WTC11 (cell line): Measurements from ENCODE around the gene MUC4.
"Not testable (repeated sequence)": the region's sequence is repeated elsewhere in the genome, so short reads cannot be mapped to it uniquely, and the experiment has no call there.

Source experiments
- E2F5 ChIP-seq: sonication (generic); formaldehyde crosslinking; IDR thresholded peaks from 2 replicates; pipeline ENCODE4 v1.8.1; 2022; ENCODE audit warnings: mild to moderate bottlenecking, moderate library complexity, missing genetic modification reagents
- HMGXB4 ChIP-seq: sonication (generic); formaldehyde crosslinking; IDR thresholded peaks from 2 replicates; pipeline ENCODE4 v1.8.1; 2023; ENCODE audit warnings: mild to moderate bottlenecking, moderate library complexity, missing genetic modification reagents
- JUN ChIP-seq: sonication (generic); formaldehyde crosslinking; IDR thresholded peaks from 2 replicates; pipeline ENCODE4 v1.8.0; 2023; ENCODE audit warnings: mild to moderate bottlenecking, missing genetic modification reagents
- NR3C1 ChIP-seq: sonication (generic); formaldehyde crosslinking; conservative IDR thresholded peaks from 2 replicates; pipeline ENCODE4 v1.8.1; 2023; ENCODE audit warnings: low read depth, mild to moderate bottlenecking, missing genetic modification reagents
- TCF7 ChIP-seq: sonication (generic); formaldehyde crosslinking; IDR thresholded peaks from 2 replicates; pipeline ENCODE4 v1.8.0; 2022; ENCODE audit warnings: mild to moderate bottlenecking, low read depth, missing genetic modification reagents, moderate library complexity
- USF2 ChIP-seq: sonication (generic); formaldehyde crosslinking; IDR thresholded peaks from 2 replicates; pipeline ENCODE4 v1.8.1; 2023; ENCODE audit warnings: mild to moderate bottlenecking, missing genetic modification reagents, moderate library complexity
- ZNF423 ChIP-seq: fragments of 250-450 bp; sonication (Bioruptor Pico); IDR thresholded peaks from 2 replicates; pipeline ENCODE4 v2.1.2; 2022; ENCODE audit warnings: mild to moderate bottlenecking, moderate library complexity
- ZSCAN18 ChIP-seq: fragments of 250-450 bp; sonication (Bioruptor Pico); IDR thresholded peaks from 2 replicates; pipeline ENCODE4 v2.1.2; 2022; ENCODE audit warnings: mild to moderate bottlenecking, moderate library complexity
- TF ChIP-seq, protein P1 (sequence below): fragments of 200-600 bp; IDR thresholded peaks from 2 replicates; pipeline ENCODE4 v1.8.0; 2022; ENCODE audit warnings: antibody characterized with exemption
- TF ChIP-seq, protein P2 (sequence below): sonication (generic); formaldehyde crosslinking; IDR thresholded peaks from 2 replicates; pipeline ENCODE4 v1.8.0; 2022; ENCODE audit warnings: mild to moderate bottlenecking, missing genetic modification reagents

- not testable (repeated sequence) for TF ChIP-seq E2F5 (CRISPR knock-in tag); HMGXB4 (CRISPR knock-in tag); ZSCAN18 (CRISPR knock-in tag); TCF7 (CRISPR knock-in tag); ZNF423 (CRISPR knock-in tag); NR3C1; USF2 (CRISPR knock-in tag); JUN (CRISPR knock-in tag)
- TF ChIP-seq, protein P1, sequence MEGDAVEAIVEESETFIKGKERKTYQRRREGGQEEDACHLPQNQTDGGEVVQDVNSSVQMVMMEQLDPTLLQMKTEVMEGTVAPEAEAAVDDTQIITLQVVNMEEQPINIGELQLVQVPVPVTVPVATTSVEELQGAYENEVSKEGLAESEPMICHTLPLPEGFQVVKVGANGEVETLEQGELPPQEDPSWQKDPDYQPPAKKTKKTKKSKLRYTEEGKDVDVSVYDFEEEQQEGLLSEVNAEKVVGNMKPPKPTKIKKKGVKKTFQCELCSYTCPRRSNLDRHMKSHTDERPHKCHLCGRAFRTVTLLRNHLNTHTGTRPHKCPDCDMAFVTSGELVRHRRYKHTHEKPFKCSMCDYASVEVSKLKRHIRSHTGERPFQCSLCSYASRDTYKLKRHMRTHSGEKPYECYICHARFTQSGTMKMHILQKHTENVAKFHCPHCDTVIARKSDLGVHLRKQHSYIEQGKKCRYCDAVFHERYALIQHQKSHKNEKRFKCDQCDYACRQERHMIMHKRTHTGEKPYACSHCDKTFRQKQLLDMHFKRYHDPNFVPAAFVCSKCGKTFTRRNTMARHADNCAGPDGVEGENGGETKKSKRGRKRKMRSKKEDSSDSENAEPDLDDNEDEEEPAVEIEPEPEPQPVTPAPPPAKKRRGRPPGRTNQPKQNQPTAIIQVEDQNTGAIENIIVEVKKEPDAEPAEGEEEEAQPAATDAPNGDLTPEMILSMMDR: not testable (repeated sequence)
- TF ChIP-seq, protein P2, sequence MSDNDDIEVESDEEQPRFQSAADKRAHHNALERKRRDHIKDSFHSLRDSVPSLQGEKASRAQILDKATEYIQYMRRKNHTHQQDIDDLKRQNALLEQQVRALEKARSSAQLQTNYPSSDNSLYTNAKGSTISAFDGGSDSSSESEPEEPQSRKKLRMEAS (CRISPR knock-in tag): not testable (repeated sequence)
These were observed 25.8 kb downstream of the MUC4 start for GRCh38 chr3:195785781-195786405.
